Upper lobe of right lung (tissue), 1 donor: ENCODE results near the gene APLP2. TPM values are rescaled to one million over a fixed set of nuclear protein-coding genes. Genes with fewer than 3 reads are reported as not detected.
A peak's percentile ranks its signal among the peaks of the same experiment; 100 is the strongest.

Source experiments
- ATAC-seq: fragments of 200-7000 bp; cut with Tn5 transposase; one replicate; pipeline ENCODE4 v1.9.1; 2020; ENCODE audit warnings: mild to moderate bottlenecking, moderate library complexity
- DNase-seq: peaks from one replicate; pipeline ENCODE4 v3.0.0-alpha.2; 2020
- H3K27ac ChIP-seq: fragments of 200-600 bp; one replicate; pipeline ENCODE4 v1.8.0; 2022
- H3K27me3 ChIP-seq: fragments of 200-600 bp; one replicate; pipeline ENCODE4 v1.8.0; 2022; ENCODE audit warnings: mild to moderate bottlenecking
- H3K36me3 ChIP-seq: fragments of 200-600 bp; one replicate; pipeline ENCODE4 v1.8.0; 2022
- H3K4me1 ChIP-seq: fragments of 200-600 bp; one replicate; pipeline ENCODE4 v1.8.0; 2022
- H3K4me3 ChIP-seq: fragments of 200-600 bp; one replicate; pipeline ENCODE4 v1.8.0; 2022; ENCODE audit warnings: mild to moderate bottlenecking
- H3K9me3 ChIP-seq: fragments of 200-600 bp; one replicate; pipeline ENCODE4 v1.8.0; 2022
- CTCF ChIP-seq: fragments of 200-600 bp; IDR thresholded peaks from one replicate; pipeline ENCODE4 v1.8.0; 2022; ENCODE audit warnings: antibody characterized with exemption
- intact Hi-C: fragments of 100-400 bp; cut with DNase I; formaldehyde crosslinking; loops from one replicate; pipeline ENCODE4 v1.11.0; 2022
- total RNA-seq: library from RNA; stranded (reverse); fragmentation: NEBNext Ultra II Directional; extraction: Animal tissue kit (Norgen Biotek cat#: 25700); gene quantifications from one replicate; pipeline ENCODE4 v1.2.1, GENCODE V29; 2021
- donor health status: DM: no; HTN: yes; CAD: no; lungs with severe emphysema.

APLP2 gene
- total RNA-seq, 1 donor from 2014 or later: 726 TPM

GRCh38 chr11:130074736-130075135 is 5.0 kb downstream of the APLP2 start:
- Histone ChIP-seq H3K36me3 (no peaks in the 10 kb centered on the region), H3K27ac (no peak overlapping the region), H3K9me3 (no peaks in the 10 kb centered on the region), H3K27me3 (no peaks in the 10 kb centered on the region), H3K4me3 (no peak overlapping the region), H3K4me1 (peaks cover 46% of the 10 kb centered on the region)
- intact Hi-C loops: no loop called here
- ATAC-seq (no peak), DNase-seq (no peak)
- no peak for TF ChIP-seq CTCF

- no peaks in the 10 kb centered on the region for H3K27me3 ChIP-seq
- DNase-seq: no peak
- no peaks in the 10 kb centered on the region for H3K36me3 ChIP-seq
- no peak overlapping the region for H3K27ac ChIP-seq
- no peaks in the 10 kb centered on the region for H3K9me3 ChIP-seq
- intact Hi-C loops: no loop called here
- ATAC-seq: peak; percentile 48
- TF ChIP-seq CTCF: no peak
- no peak overlapping the region for H3K4me3 ChIP-seq
- peaks cover 41% of the 10 kb centered on the region for H3K4me1 ChIP-seq
These were observed 7.2 kb downstream of the APLP2 start for GRCh38 chr11:130076778-130077481.

- Histone ChIP-seq H3K4me1 (peaks cover 34% of the 10 kb centered on the region), H3K27me3 (no peaks in the 10 kb centered on the region), H3K9me3 (no peaks in the 10 kb centered on the region), H3K36me3 (no peaks in the 10 kb centered on the region), H3K4me3 (no peak overlapping the region), H3K27ac (no peak overlapping the region)
- intact Hi-C loops: no loop called here
- ATAC-seq (peak; percentile 84), DNase-seq (no peak)
- no peak for TF ChIP-seq CTCF
These were observed 8.0 kb downstream of the APLP2 start for GRCh38 chr11:130077671-130078070.

GRCh38 chr11:130078080-130078479 is 8.4 kb downstream of the APLP2 start:
- no peaks in the 10 kb centered on the region for H3K27me3 ChIP-seq
- no peak overlapping the region for H3K27ac ChIP-seq
- H3K4me1 ChIP-seq: peaks cover 33% of the 10 kb centered on the region
- no peaks in the 10 kb centered on the region for H3K36me3 ChIP-seq
- no peaks in the 10 kb centered on the region for H3K9me3 ChIP-seq
- DNase-seq (no peak), ATAC-seq (peak; percentile 20)
- intact Hi-C loops: no loop called here
- no peak overlapping the region for H3K4me3 ChIP-seq
- no peak for TF ChIP-seq CTCF

- intact Hi-C loops: no loop called here
- DNase-seq: no peak
- no peaks in the 10 kb centered on the region for H3K27me3 ChIP-seq
- H3K27ac ChIP-seq: no peak overlapping the region
- H3K9me3 ChIP-seq: no peaks in the 10 kb centered on the region
- ATAC-seq: no peak
- TF ChIP-seq CTCF: no peak
- H3K4me1 ChIP-seq: peaks cover 41% of the 10 kb centered on the region
- no peak overlapping the region for H3K4me3 ChIP-seq
- no peaks in the 10 kb centered on the region for H3K36me3 ChIP-seq
These were observed 16.1 kb downstream of the APLP2 start for GRCh38 chr11:130085671-130086290.
